Neutrophil (primary cell): ENCODE data around the gene FAM120A.

Experiments
- H3K27ac ChIP-seq: fragments of 200-600 bp; sonication (generic); 2 replicates; pipeline ENCODE4 v1.5.1; 2016; ENCODE audit warnings: mild to moderate bottlenecking, moderate library complexity
- H3K27me3 ChIP-seq: fragments of 200-600 bp; sonication (generic); 2 replicates; pipeline ENCODE4 v1.6.0; 2016; ENCODE audit warnings: mild to moderate bottlenecking
- H3K36me3 ChIP-seq: fragments of 200-600 bp; sonication (generic); 2 replicates; pipeline ENCODE4 v1.5.1; 2017
- H3K4me1 ChIP-seq, 2 experiments: fragments of 200-600 bp in 1 of 2; sonication (generic) in 1 of 2; 1 replicate in 1 of 2; 2 replicates in 1 of 2; pipeline versions ENCODE4 v1.5.1 to v1.6.1; 2013 to 2016; ENCODE audit warnings: low read depth in 1 of 2, low read length in 1 of 2, mild to moderate bottlenecking in 1 of 2, moderate library complexity in 1 of 2; ENCODE audit not compliant: control insufficient read depth in 1 of 2, insufficient read depth in 1 of 2
- H3K4me3 ChIP-seq, 2 experiments: fragments of 200-600 bp in 1 of 2; sonication (generic) in 1 of 2; 1 replicate in 1 of 2; 2 replicates in 1 of 2; pipeline ENCODE4 v1.5.1; 2013 to 2016; ENCODE audit warnings: low read depth in 1 of 2, low read length in 1 of 2, mild to moderate bottlenecking in 1 of 2, moderate library complexity in 1 of 2
- H3K9me3 ChIP-seq: fragments of 200-600 bp; sonication (generic); 2 replicates; pipeline ENCODE4 v1.5.1; 2016
- TF ChIP-seq, protein P1 (sequence below): fragments of 200-600 bp; sonication (generic); IDR thresholded peaks from 2 replicates; pipeline ENCODE4 v1.5.1; 2016; ENCODE audit warnings: antibody characterized with exemption

Gene FAM120A

DNA sequence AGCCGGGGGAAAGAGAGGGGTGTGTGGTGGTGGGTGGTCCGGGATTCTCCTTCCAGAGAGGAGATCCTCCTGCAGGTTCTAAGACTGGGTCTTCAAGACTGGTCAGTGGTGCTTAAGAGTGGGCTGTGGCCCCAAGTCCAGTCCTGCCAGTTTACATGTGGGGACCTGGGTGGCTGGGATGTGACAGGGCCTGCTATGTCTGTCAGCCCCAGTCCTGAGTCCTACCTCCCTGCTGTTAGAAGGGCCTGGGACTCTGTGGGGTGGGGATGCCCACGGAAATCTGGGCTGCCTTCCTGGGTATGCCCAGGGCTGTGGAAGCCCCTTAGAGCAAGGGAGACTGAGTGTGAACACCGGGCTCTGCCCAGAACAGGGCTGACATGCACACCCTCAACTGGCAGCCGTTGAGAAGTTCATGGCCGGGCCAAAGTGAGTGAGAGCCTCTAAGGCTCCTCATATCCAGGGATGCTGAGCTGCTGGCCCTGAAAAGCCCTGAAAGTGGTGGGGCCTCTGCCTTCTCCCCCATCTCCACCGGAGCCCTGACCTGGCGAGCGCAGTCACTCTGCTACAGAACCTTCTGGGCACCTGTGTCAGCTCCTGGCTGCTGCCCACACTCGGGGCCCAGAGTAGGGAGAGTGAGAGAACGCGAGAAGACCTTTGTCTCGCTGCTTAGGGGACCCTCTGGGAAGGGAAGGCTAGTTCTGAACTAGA lies 126.6 kb downstream of the FAM120A start:
- TF ChIP-seq, protein P1, sequence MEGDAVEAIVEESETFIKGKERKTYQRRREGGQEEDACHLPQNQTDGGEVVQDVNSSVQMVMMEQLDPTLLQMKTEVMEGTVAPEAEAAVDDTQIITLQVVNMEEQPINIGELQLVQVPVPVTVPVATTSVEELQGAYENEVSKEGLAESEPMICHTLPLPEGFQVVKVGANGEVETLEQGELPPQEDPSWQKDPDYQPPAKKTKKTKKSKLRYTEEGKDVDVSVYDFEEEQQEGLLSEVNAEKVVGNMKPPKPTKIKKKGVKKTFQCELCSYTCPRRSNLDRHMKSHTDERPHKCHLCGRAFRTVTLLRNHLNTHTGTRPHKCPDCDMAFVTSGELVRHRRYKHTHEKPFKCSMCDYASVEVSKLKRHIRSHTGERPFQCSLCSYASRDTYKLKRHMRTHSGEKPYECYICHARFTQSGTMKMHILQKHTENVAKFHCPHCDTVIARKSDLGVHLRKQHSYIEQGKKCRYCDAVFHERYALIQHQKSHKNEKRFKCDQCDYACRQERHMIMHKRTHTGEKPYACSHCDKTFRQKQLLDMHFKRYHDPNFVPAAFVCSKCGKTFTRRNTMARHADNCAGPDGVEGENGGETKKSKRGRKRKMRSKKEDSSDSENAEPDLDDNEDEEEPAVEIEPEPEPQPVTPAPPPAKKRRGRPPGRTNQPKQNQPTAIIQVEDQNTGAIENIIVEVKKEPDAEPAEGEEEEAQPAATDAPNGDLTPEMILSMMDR, result no peak
- Histone ChIP-seq H3K27me3 (no peaks in the 10 kb centered on the region), H3K9me3 (no peaks in the 10 kb centered on the region), H3K27ac (peak overlapping the region; percentile 91), H3K4me3 (peak overlapping the region; percentile 73 to 82), H3K4me1 (peaks cover 26 to 40% of the 10 kb centered on the region in 2 experiments), H3K36me3 (no peaks in the 10 kb centered on the region)

DNA sequence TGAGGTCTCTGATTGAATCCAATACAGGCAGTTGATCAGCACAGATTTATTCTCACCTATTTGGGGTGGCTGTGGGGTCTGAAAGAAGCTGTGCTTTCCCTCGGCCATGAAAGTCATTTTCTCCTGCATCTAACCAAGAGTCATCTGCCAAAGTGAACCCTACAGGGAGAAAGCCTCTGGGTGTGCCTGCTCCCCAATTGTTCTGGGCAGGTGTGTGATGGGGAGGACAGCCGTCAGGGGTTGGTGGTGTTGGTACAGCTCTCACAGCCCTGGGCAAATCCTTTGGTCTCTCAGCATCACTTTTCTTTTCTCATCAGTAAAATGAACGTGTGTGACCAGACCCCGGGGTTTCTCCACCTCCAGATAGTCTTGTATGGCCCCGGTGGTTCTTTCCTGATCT lies 127.4 kb downstream of the FAM120A start:
- Histone ChIP-seq H3K4me1 (peaks cover 26 to 40% of the 10 kb centered on the region in 2 experiments), H3K36me3 (no peaks in the 10 kb centered on the region), H3K27ac (peak overlapping the region; percentile 91), H3K4me3 (no peak overlapping the region), H3K27me3 (no peaks in the 10 kb centered on the region), H3K9me3 (no peaks in the 10 kb centered on the region)
- TF ChIP-seq, protein P1, result no peak

DNA sequence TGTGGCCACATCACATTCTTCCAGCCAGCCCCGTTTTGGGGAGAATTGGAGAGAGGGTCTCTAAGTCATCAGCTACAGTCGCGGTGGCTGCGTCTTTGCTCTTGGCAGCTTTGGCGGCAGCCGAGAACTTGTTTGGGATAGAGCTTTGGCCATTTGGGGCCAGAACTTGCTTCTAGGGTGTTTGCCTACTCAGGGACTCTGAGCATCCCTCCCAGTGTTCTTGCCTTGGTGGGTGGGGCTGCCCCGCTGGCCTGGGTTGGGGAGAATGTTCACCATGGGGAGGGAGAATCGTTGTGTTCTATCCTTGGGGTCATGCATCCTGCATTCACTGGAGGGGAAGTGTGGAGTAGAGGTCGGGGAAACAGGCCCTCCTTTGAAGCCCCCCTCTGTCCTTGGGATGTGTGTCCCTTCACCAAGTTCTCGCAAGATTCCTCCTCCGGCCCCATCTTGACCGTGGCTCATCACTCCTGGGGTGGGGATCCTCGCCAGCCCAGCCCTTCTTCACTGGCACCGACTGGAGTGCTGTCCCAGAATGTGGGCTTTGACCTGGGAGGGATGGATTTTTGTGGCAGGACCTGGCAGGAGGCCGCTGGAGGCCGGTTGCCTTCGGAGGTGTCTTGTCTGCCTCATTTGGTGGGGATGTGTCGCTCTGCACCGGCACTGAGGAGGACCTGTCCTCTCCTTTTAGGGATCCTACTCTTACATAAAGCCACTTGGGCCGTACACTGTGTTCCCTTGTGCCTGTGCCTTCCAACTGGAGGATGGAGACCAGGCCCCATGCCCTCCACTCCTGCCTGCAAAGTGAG lies 128.4 kb downstream of the FAM120A start:
- Histone ChIP-seq H3K4me1 (peaks cover 26 to 34% of the 10 kb centered on the region in 2 experiments), H3K27me3 (no peaks in the 10 kb centered on the region), H3K27ac (no peak overlapping the region), H3K4me3 (no peak overlapping the region), H3K36me3 (no peaks in the 10 kb centered on the region), H3K9me3 (no peaks in the 10 kb centered on the region)
- TF ChIP-seq, protein P1, result no peak

DNA sequence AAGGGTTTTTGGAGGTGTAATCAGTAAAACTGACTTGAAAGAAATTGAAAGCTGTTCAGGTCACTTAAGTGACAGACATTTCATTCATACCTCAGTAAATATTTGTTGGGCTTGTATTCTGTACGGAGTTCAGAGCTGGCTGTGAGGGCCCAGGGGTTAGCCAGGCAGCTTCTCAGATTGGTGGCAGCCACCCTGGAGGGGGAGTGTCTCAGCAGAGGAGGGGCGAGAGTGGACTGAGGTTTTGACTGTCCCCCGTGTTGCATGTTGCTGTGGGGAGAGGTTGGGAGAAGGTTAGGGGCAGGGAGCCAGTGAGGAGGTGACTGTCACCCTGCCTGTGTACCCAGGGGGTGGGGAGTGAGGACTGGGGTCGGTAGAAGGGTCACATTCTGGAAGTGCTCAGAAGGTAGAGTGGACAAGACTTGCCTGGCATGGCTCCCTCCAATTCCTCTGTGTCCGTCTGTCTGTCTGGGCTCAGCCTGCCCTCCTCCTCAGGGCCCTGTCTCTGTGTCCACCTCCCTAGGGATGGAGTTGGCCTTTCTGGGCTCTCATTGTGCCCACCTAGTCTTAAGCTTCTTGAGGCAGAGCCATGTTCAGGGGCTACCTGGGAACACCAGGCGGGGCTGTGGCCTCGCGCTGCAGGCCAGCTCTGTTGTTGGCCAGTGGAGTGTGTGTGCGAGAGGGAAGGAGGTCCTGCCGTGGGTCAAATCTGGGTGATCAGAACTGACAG lies 129.3 kb downstream of the FAM120A start:
- Histone ChIP-seq H3K4me3 (no peak overlapping the region), H3K36me3 (no peaks in the 10 kb centered on the region), H3K27ac (no peak overlapping the region), H3K27me3 (no peaks in the 10 kb centered on the region), H3K4me1 (peaks cover 17 to 27% of the 10 kb centered on the region in 2 experiments), H3K9me3 (no peaks in the 10 kb centered on the region)
- TF ChIP-seq, protein P1, result no peak

DNA sequence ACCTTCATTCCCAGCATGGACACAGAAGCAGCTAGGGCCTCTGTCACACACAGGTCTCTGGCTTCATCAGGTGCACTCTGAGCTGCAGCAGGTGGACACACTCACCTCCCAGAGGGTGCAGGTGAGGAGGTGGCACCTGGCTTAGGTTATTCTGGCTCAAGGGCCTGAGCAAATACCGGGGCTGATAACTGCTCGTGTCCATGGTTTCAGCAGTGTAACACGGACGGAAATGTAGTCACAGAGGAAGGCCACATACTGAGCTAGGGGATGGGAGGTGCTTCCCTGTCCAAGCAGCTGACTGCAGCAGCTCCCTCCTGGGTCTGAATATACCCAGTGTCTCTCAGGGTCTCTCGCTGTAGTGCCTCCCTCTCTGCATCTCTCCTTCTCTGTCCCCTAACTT lies 130.6 kb downstream of the FAM120A start:
- H3K9me3 ChIP-seq, result no peaks in the 10 kb centered on the region
- H3K27me3 ChIP-seq, result no peaks in the 10 kb centered on the region
- peaks cover 17 to 27% of the 10 kb centered on the region in 2 experiments for H3K4me1 ChIP-seq
- H3K36me3 ChIP-seq, result no peaks in the 10 kb centered on the region
- no peak overlapping the region for H3K4me3 ChIP-seq
- peak overlapping the region; percentile 30 for H3K27ac ChIP-seq
- TF ChIP-seq, protein P1, result no peak
